GM06990 (cell line): ENCODE measurements around the gene DAO.

Source experiments
- DNase-seq: peaks from one replicate; pipeline ENCODE4 v3.0.0-alpha.2; 2011; ENCODE audit not compliant: insufficient read length; ENCODE audit errors: extremely low read depth
- H3K27me3 ChIP-seq: replicated peaks from 2 replicates; pipeline ENCODE4 v1.6.0; 2011; ENCODE audit warnings: low read length; ENCODE audit not compliant: control insufficient read depth, insufficient read depth
- H3K36me3 ChIP-seq: 2 replicates; pipeline ENCODE4 v1.5.1; 2011; ENCODE audit warnings: low read length; ENCODE audit not compliant: control insufficient read depth, insufficient read depth
- H3K4me3 ChIP-seq: replicated peaks from 2 replicates; pipeline ENCODE4 v1.5.1; 2011; ENCODE audit warnings: low read depth, mild to moderate bottlenecking, control low read depth, low read length
- CTCF ChIP-seq: IDR thresholded peaks from 2 replicates; pipeline ENCODE4 v1.5.1; 2011; ENCODE audit warnings: low read length, control low read depth, mild to moderate bottlenecking, inconsistent platforms; ENCODE audit not compliant: insufficient read depth, poor library complexity, severe bottlenecking

The DAO gene

GRCh38 chr12:108879615-108880254 is at the start of gene DAO:
TSS of gene DAO (plus strand) at chr12:108880092. CDS start at chr12:108885007, 4,915 bp downstream.
- DNase-seq, result no peak
- no peaks in the 10 kb centered on the region for H3K27me3 ChIP-seq
- no peak for TF ChIP-seq CTCF
- no peak within 1 kb of the TSS for H3K4me3 ChIP-seq
- H3K36me3 ChIP-seq, result no peaks in the 10 kb centered on the region

GRCh38 chr12:108831309-108831991 is 48.4 kb upstream of the DAO start:
- H3K27me3 ChIP-seq, result no peaks in the 10 kb centered on the region
- TF ChIP-seq CTCF, result no peak
- DNase-seq, result peak; percentile 52
- H3K4me3 ChIP-seq, result no peak overlapping the region
- peaks cover 14% of the 10 kb centered on the region for H3K36me3 ChIP-seq

DNA sequence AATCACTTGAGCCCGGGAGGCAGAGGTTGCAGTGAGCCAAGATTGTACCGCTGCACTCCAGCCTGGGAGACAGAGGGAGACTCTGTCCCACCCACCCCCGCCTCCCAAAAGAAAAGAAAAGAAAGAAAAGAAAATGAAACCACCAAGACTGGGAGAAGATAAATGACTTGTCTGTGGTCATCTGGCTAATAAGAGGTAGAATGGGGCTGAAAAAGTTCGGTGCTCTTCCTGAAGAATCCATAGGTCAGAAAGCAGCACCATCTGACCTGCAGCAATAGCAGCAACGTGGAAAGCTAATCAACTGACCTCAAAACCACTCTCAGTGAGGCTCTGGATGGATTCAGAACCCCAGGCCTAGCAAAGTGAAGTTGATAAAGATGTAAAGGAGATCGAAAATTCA is 47.7 kb upstream of the DAO start:
- Histone ChIP-seq H3K4me3 (no peak overlapping the region), H3K27me3 (no peaks in the 10 kb centered on the region), H3K36me3 (peaks cover 14% of the 10 kb centered on the region)
- TF ChIP-seq CTCF, result no peak
- DNase-seq, result no peak

DNA sequence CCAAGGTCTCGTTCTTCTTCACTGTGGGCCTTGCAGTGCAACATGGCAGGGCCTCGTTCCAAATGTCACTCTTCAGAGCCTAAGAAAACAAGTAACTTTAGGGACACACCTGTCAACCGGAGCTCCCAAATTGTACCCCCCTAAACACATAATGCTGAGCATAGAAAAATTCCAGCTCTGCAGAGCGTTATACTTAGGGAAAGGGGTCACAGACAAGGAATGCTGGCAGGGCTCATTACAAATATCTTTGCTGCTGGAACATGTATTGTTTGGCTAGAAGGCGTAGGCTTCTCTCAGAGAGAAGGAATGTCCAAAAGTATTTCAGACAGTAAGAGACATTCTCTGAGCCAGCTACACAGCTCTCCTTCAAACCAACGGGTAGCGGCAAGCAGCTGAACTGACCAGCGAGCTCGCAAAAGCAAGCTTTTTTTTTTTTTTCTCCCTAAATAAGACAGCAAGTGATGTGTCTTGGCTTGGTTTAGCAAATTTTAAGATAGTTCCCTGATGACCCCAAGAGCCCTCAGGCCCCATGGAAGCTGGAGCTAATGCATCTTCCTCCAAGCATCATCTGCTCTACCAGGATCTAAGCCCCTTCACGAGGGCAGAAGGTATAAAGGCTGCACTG is 47.0 kb upstream of the DAO start:
- no peak for DNase-seq
- Histone ChIP-seq H3K4me3 (no peak overlapping the region), H3K36me3 (peaks cover 14% of the 10 kb centered on the region), H3K27me3 (no peaks in the 10 kb centered on the region)
- no peak for TF ChIP-seq CTCF

DNA sequence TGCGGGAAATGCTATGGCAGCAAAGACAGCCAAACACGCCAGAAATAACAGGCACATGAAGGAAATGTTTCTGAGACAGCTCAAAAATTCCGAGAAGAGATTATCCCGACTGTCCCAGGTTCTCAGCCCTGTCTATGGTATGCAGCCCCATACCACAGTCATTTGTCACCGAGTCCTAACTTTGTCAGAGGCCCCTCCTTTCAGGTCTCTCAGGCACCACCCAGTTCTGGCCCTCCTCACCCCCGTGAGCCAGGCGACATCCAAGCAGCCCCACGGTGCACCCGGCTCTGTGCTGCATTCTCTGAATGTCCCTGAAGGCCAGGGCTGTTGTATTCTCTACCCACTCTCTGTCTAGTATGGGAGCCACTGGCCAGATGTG is 46.5 kb upstream of the DAO start:
- H3K27me3 ChIP-seq, result no peaks in the 10 kb centered on the region
- no peak overlapping the region for H3K4me3 ChIP-seq
- DNase-seq, result no peak
- peaks cover 11% of the 10 kb centered on the region for H3K36me3 ChIP-seq
- TF ChIP-seq CTCF, result no peak
